Choroid plexus epithelial cell (primary cell): ENCODE data around the gene ENTPD1.

Source experiments
- DNase-seq: peaks from one replicate; pipeline ENCODE4 v3.0.0-alpha.2; 2010; ENCODE audit warnings: low read depth
- H3K4me3 ChIP-seq: 2 replicates; pipeline ENCODE4 v1.5.1; 2011; ENCODE audit warnings: low read depth, mild to moderate bottlenecking, control low read depth, low read length, moderate library complexity
- TF ChIP-seq, protein P1 (sequence below): conservative IDR thresholded peaks from 2 replicates; pipeline ENCODE4 v1.5.1; 2011; ENCODE audit warnings: low read depth, mild to moderate bottlenecking, control low read depth, inconsistent platforms, low read length, moderate library complexity

The ENTPD1 gene

GRCh38 chr10:95860166-95860940, 104.4 kb downstream of the ENTPD1 start:
- no peak overlapping the region for H3K4me3 ChIP-seq
- no peak for DNase-seq
- TF ChIP-seq, protein P1, sequence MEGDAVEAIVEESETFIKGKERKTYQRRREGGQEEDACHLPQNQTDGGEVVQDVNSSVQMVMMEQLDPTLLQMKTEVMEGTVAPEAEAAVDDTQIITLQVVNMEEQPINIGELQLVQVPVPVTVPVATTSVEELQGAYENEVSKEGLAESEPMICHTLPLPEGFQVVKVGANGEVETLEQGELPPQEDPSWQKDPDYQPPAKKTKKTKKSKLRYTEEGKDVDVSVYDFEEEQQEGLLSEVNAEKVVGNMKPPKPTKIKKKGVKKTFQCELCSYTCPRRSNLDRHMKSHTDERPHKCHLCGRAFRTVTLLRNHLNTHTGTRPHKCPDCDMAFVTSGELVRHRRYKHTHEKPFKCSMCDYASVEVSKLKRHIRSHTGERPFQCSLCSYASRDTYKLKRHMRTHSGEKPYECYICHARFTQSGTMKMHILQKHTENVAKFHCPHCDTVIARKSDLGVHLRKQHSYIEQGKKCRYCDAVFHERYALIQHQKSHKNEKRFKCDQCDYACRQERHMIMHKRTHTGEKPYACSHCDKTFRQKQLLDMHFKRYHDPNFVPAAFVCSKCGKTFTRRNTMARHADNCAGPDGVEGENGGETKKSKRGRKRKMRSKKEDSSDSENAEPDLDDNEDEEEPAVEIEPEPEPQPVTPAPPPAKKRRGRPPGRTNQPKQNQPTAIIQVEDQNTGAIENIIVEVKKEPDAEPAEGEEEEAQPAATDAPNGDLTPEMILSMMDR, result no peak

- DNase-seq, result peak; percentile 44
- TF ChIP-seq, protein P1, result no peak
- no peak overlapping the region for H3K4me3 ChIP-seq
These were observed 105.4 kb downstream of the ENTPD1 start for GRCh38 chr10:95861386-95861785.

GRCh38 chr10:95864906-95865813, 109.2 kb downstream of the ENTPD1 start:
- TF ChIP-seq, protein P1, result peak; percentile 97
- H3K4me3 ChIP-seq, result no peak overlapping the region
- peak; percentile 95 for DNase-seq

- H3K4me3 ChIP-seq, result no peak overlapping the region
- DNase-seq, result no peak
- TF ChIP-seq, protein P1, result no peak
These were observed 110.0 kb downstream of the ENTPD1 start for GRCh38 chr10:95865814-95866466.

DNA sequence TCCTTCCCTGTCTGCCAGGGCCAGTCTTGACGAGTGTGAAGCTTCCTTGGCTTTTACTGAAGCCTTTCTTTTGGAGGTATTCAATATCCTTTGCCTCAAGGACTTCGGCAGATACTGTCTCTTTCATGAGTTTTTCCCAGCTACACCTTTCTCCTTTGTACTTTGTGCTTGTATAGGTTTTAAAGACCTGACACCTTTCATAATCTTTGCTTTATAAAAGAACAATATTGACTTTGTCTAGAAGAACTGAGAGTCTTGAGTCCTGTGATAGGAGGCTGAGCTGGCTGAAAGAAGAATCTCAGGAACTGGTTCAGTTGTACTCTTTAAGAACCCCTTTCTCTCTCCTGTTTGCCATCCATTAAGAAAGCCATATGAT, 110.5 kb downstream of the ENTPD1 start:
- no peak for DNase-seq
- TF ChIP-seq, protein P1, result no peak
- H3K4me3 ChIP-seq, result no peak overlapping the region

- H3K4me3 ChIP-seq, result no peak overlapping the region
- DNase-seq, result no peak
- TF ChIP-seq, protein P1, result no peak
These were observed 111.9 kb downstream of the ENTPD1 start for GRCh38 chr10:95867866-95868265.
